ENCODE data around the gene RRM2. TPM values are rescaled to one million over a fixed set of nuclear protein-coding genes. Genes with fewer than 3 reads are reported as not detected.

The RRM2 gene
- total RNA-seq, 1 experiment from 2014 or later: 22.6 TPM

- Histone ChIP-seq H3K9me2 (replicated peaks; ENCODE audit: insufficient read depth, low read length) (no peaks in the 10 kb centered on the region), H3K4me1 (ENCODE audit: low read length) (no peaks in the 10 kb centered on the region), H3K4me3 (ENCODE audit: low read length) (no peak overlapping the region), H3K79me2 (ENCODE audit: low read length) (no peaks in the 10 kb centered on the region), H3K4me2 (ENCODE audit: low read depth, low read length, poor library complexity, severe bottlenecking) (no peak overlapping the region), H3K27ac (ENCODE audit: low read length) (no peak overlapping the region), H3K27me3 (ENCODE audit: low read length) (no peaks in the 10 kb centered on the region), H2AFZ (ENCODE audit: low read length) (no peak overlapping the region), H3K36me3 (ENCODE audit: insufficient read depth, low read length) (no peaks in the 10 kb centered on the region), H3K9me3 (ENCODE audit: low read length) (no peaks in the 10 kb centered on the region), H4K20me1 (ENCODE audit: insufficient read depth, low read depth, low read length) (no peaks in the 10 kb centered on the region), H3K9ac (ENCODE audit: low read length) (no peak overlapping the region)
- no peak for DNase-seq
These were observed 47.7 kb downstream of the RRM2 start for GRCh38 chr2:10170256-10170655.

GRCh38 chr2:10171006-10171800 lies 48.7 kb downstream of the RRM2 start:
- no peaks in the 10 kb centered on the region for H3K36me3 ChIP-seq (ENCODE audit: insufficient read depth, low read length)
- H3K4me2 ChIP-seq (ENCODE audit: low read depth, low read length, poor library complexity, severe bottlenecking): no peak overlapping the region
- no peaks in the 10 kb centered on the region for H3K4me1 ChIP-seq (ENCODE audit: low read length)
- H3K9ac ChIP-seq (ENCODE audit: low read length): no peak overlapping the region
- H4K20me1 ChIP-seq (ENCODE audit: insufficient read depth, low read depth, low read length): no peaks in the 10 kb centered on the region
- no peak overlapping the region for H3K27ac ChIP-seq (ENCODE audit: low read length)
- H2AFZ ChIP-seq (ENCODE audit: low read length): no peak overlapping the region
- no peaks in the 10 kb centered on the region for H3K9me3 ChIP-seq (ENCODE audit: low read length)
- no peaks in the 10 kb centered on the region for H3K9me2 ChIP-seq (replicated peaks; ENCODE audit: insufficient read depth, low read length)
- no peaks in the 10 kb centered on the region for H3K27me3 ChIP-seq (ENCODE audit: low read length)
- DNase-seq: no peak
- H3K4me3 ChIP-seq (ENCODE audit: low read length): no peak overlapping the region
- no peaks in the 10 kb centered on the region for H3K79me2 ChIP-seq (ENCODE audit: low read length)

GRCh38 chr2:10172033-10172871 lies 49.7 kb downstream of the RRM2 start:
- Histone ChIP-seq H4K20me1 (ENCODE audit: insufficient read depth, low read depth, low read length) (no peaks in the 10 kb centered on the region), H3K9me3 (ENCODE audit: low read length) (no peaks in the 10 kb centered on the region), H3K4me3 (ENCODE audit: low read length) (no peak overlapping the region), H3K36me3 (ENCODE audit: insufficient read depth, low read length) (no peaks in the 10 kb centered on the region), H3K27ac (ENCODE audit: low read length) (no peak overlapping the region), H3K9ac (ENCODE audit: low read length) (no peak overlapping the region), H3K27me3 (ENCODE audit: low read length) (no peaks in the 10 kb centered on the region), H3K9me2 (replicated peaks; ENCODE audit: insufficient read depth, low read length) (no peaks in the 10 kb centered on the region), H3K4me2 (ENCODE audit: low read depth, low read length, poor library complexity, severe bottlenecking) (no peak overlapping the region), H2AFZ (ENCODE audit: low read length) (no peak overlapping the region), H3K4me1 (ENCODE audit: low read length) (no peaks in the 10 kb centered on the region), H3K79me2 (ENCODE audit: low read length) (no peaks in the 10 kb centered on the region)
- no peak for DNase-seq

GRCh38 chr2:10173258-10174005 lies 50.9 kb downstream of the RRM2 start:
- H3K9me3 ChIP-seq (ENCODE audit: low read length): no peaks in the 10 kb centered on the region
- H4K20me1 ChIP-seq (ENCODE audit: insufficient read depth, low read depth, low read length): no peaks in the 10 kb centered on the region
- H2AFZ ChIP-seq (ENCODE audit: low read length): no peak overlapping the region

GRCh38 chr2:10174173-10174572 lies 51.6 kb downstream of the RRM2 start:
- Histone ChIP-seq H3K4me2 (ENCODE audit: low read depth, low read length, poor library complexity, severe bottlenecking) (no peak overlapping the region), H3K36me3 (ENCODE audit: insufficient read depth, low read length) (no peaks in the 10 kb centered on the region), H3K79me2 (ENCODE audit: low read length) (no peaks in the 10 kb centered on the region), H3K27ac (ENCODE audit: low read length) (no peak overlapping the region), H2AFZ (ENCODE audit: low read length) (no peak overlapping the region), H3K9me3 (ENCODE audit: low read length) (no peaks in the 10 kb centered on the region), H3K4me3 (ENCODE audit: low read length) (no peak overlapping the region), H3K9me2 (replicated peaks; ENCODE audit: insufficient read depth, low read length) (no peaks in the 10 kb centered on the region), H3K9ac (ENCODE audit: low read length) (no peak overlapping the region), H4K20me1 (ENCODE audit: insufficient read depth, low read depth, low read length) (no peaks in the 10 kb centered on the region), H3K27me3 (ENCODE audit: low read length) (no peaks in the 10 kb centered on the region), H3K4me1 (ENCODE audit: low read length) (no peaks in the 10 kb centered on the region)
- no peak for DNase-seq

More at GRCh38 chr2:10173258-10174005, 50.9 kb downstream of the RRM2 start:
- no peak for DNase-seq
- H3K27me3 ChIP-seq (ENCODE audit: low read length): no peaks in the 10 kb centered on the region
- no peaks in the 10 kb centered on the region for H3K4me1 ChIP-seq (ENCODE audit: low read length)
- H3K27ac ChIP-seq (ENCODE audit: low read length): no peak overlapping the region
- H3K9ac ChIP-seq (ENCODE audit: low read length): no peak overlapping the region
- no peak overlapping the region for H3K4me3 ChIP-seq (ENCODE audit: low read length)
- H3K4me2 ChIP-seq (ENCODE audit: low read depth, low read length, poor library complexity, severe bottlenecking): no peak overlapping the region
- no peaks in the 10 kb centered on the region for H3K9me2 ChIP-seq (replicated peaks; ENCODE audit: insufficient read depth, low read length)
- H3K79me2 ChIP-seq (ENCODE audit: low read length): no peaks in the 10 kb centered on the region
- no peaks in the 10 kb centered on the region for H3K36me3 ChIP-seq (ENCODE audit: insufficient read depth, low read length)

- H3K79me2 ChIP-seq (ENCODE audit: low read length): no peaks in the 10 kb centered on the region
These were observed 52.9 kb downstream of the RRM2 start for GRCh38 chr2:10175441-10175840.

GRCh38 chr2:10178751-10179150 lies 56.2 kb downstream of the RRM2 start:
- H3K79me2 ChIP-seq (ENCODE audit: low read length): no peaks in the 10 kb centered on the region
- H3K9ac ChIP-seq (ENCODE audit: low read length): no peak overlapping the region
- no peaks in the 10 kb centered on the region for H3K4me1 ChIP-seq (ENCODE audit: low read length)
- no peak overlapping the region for H3K4me2 ChIP-seq (ENCODE audit: low read depth, low read length, poor library complexity, severe bottlenecking)
- no peak overlapping the region for H2AFZ ChIP-seq (ENCODE audit: low read length)
- no peaks in the 10 kb centered on the region for H3K9me3 ChIP-seq (ENCODE audit: low read length)
- H3K9me2 ChIP-seq (replicated peaks; ENCODE audit: insufficient read depth, low read length): no peaks in the 10 kb centered on the region
- H3K27me3 ChIP-seq (ENCODE audit: low read length): no peaks in the 10 kb centered on the region
- H3K4me3 ChIP-seq (ENCODE audit: low read length): no peak overlapping the region
- no peaks in the 10 kb centered on the region for H3K36me3 ChIP-seq (ENCODE audit: insufficient read depth, low read length)
- H3K27ac ChIP-seq (ENCODE audit: low read length): no peak overlapping the region
- no peak for DNase-seq
- H4K20me1 ChIP-seq (ENCODE audit: insufficient read depth, low read depth, low read length): no peaks in the 10 kb centered on the region

More at GRCh38 chr2:10175441-10175840, 52.9 kb downstream of the RRM2 start:
- H3K9me2 ChIP-seq (replicated peaks; ENCODE audit: insufficient read depth, low read length): no peaks in the 10 kb centered on the region
- no peak overlapping the region for H2AFZ ChIP-seq (ENCODE audit: low read length)
- H3K36me3 ChIP-seq (ENCODE audit: insufficient read depth, low read length): no peaks in the 10 kb centered on the region
- H3K9ac ChIP-seq (ENCODE audit: low read length): no peak overlapping the region
- no peak overlapping the region for H3K27ac ChIP-seq (ENCODE audit: low read length)
- DNase-seq: no peak
- H3K4me1 ChIP-seq (ENCODE audit: low read length): no peaks in the 10 kb centered on the region
- H3K4me3 ChIP-seq (ENCODE audit: low read length): no peak overlapping the region
- H3K27me3 ChIP-seq (ENCODE audit: low read length): no peaks in the 10 kb centered on the region
- H3K9me3 ChIP-seq (ENCODE audit: low read length): no peaks in the 10 kb centered on the region
- no peak overlapping the region for H3K4me2 ChIP-seq (ENCODE audit: low read depth, low read length, poor library complexity, severe bottlenecking)
- no peaks in the 10 kb centered on the region for H4K20me1 ChIP-seq (ENCODE audit: insufficient read depth, low read depth, low read length)

- Histone ChIP-seq H3K36me3 (ENCODE audit: insufficient read depth, low read length) (no peaks in the 10 kb centered on the region), H3K4me1 (ENCODE audit: low read length) (no peaks in the 10 kb centered on the region)
These were observed 56.9 kb downstream of the RRM2 start for GRCh38 chr2:10179422-10179821.

More at GRCh38 chr2:10179422-10179821, 56.9 kb downstream of the RRM2 start:
- no peaks in the 10 kb centered on the region for H3K9me2 ChIP-seq (replicated peaks; ENCODE audit: insufficient read depth, low read length)
- H3K27me3 ChIP-seq (ENCODE audit: low read length): no peaks in the 10 kb centered on the region
- H3K27ac ChIP-seq (ENCODE audit: low read length): no peak overlapping the region
- no peak overlapping the region for H2AFZ ChIP-seq (ENCODE audit: low read length)
- no peak overlapping the region for H3K9ac ChIP-seq (ENCODE audit: low read length)
- H3K4me3 ChIP-seq (ENCODE audit: low read length): no peak overlapping the region
- no peaks in the 10 kb centered on the region for H3K9me3 ChIP-seq (ENCODE audit: low read length)
- no peaks in the 10 kb centered on the region for H3K79me2 ChIP-seq (ENCODE audit: low read length)
- H4K20me1 ChIP-seq (ENCODE audit: insufficient read depth, low read depth, low read length): no peaks in the 10 kb centered on the region
- no peak overlapping the region for H3K4me2 ChIP-seq (ENCODE audit: low read depth, low read length, poor library complexity, severe bottlenecking)
- no peak for DNase-seq
